ENCODE results near the gene ZC3H10. TPM values are rescaled to one million over a fixed set of nuclear protein-coding genes. Genes with fewer than 3 reads are reported as not detected.

ZC3H10 gene
- total and polyA plus RNA-seq, 2 of the 13 experiments (the other 11 are each of a cell fraction or from before 2014, with no cell fraction given) = 0.70 to 2.3 TPM

- no peak for TF ChIP-seq CHD2 (IDR thresholded peaks at IDR 0.05; ENCODE audit: low read depth, low read length)
- TF ChIP-seq ZNF484 (CRISPR knock-in tag; IDR thresholded peaks at IDR 0.05; ENCODE audit: borderline replicate concordance, low read depth) = no peak
- TF ChIP-seq HOMEZ (CRISPR knock-in tag; IDR thresholded peaks at IDR 0.05; ENCODE audit: low read depth) = no peak
- no peak for TF ChIP-seq ZNF318 (CRISPR knock-in tag; IDR thresholded peaks at IDR 0.05)
- 0 out of 2 replicates have a peak, but pooled peaks have one; percentile 8 for TF ChIP-seq HDAC2 (CRISPR knock-in tag; IDR thresholded peaks at IDR 0.05)
- TF ChIP-seq ERF (CRISPR knock-in tag; IDR thresholded peaks at IDR 0.05) = no peak
- TF ChIP-seq ZNF142 (CRISPR knock-in tag; IDR thresholded peaks at IDR 0.05) = no peak
- no peak for TF ChIP-seq SNRNP70 (IDR thresholded peaks at IDR 0.05; ENCODE audit: low read depth, low read length)
- TF ChIP-seq SALL2 (CRISPR knock-in tag; IDR thresholded peaks at IDR 0.05) = no peak
- TF ChIP-seq SIX4 (CRISPR knock-in tag; IDR thresholded peaks at IDR 0.05) = peak; percentile 22; the same call in 1 of the 2 replicates
- TF ChIP-seq ZNF530 (CRISPR knock-in tag; IDR thresholded peaks at IDR 0.05; ENCODE audit: low read depth) = no peak
- TF ChIP-seq ZNF772 (CRISPR knock-in tag; IDR thresholded peaks at IDR 0.05) = no peak
- no peak for TF ChIP-seq ZNF644 (CRISPR knock-in tag; IDR thresholded peaks at IDR 0.05; ENCODE audit: low read depth)
- no peak for TF ChIP-seq ZNF672 (CRISPR knock-in tag; IDR thresholded peaks at IDR 0.05)
- TF ChIP-seq HOXA7 (CRISPR knock-in tag; IDR thresholded peaks at IDR 0.05) = no peak
Measured at GRCh38 chr12:56158926-56159461, 40.9 kb downstream of the ZC3H10 start (continued).

All from HepG2 (cell line).